CD4-positive, alpha-beta T cell (primary cell): ENCODE results near the gene RPTOR. TPM values are rescaled to one million over a fixed set of nuclear protein-coding genes. Genes with fewer than 3 reads are reported as not detected.

Source experiments
- ATAC-seq: fragments of 200-7000 bp; cut with Tn5 transposase; one replicate; pipeline ENCODE4 v1.10.0; 2022; ENCODE audit warnings: mild to moderate bottlenecking; ENCODE audit not compliant: poor library complexity
- CTCF ChIA-PET: fragments of 350-600 bp; sonication (Branson Sonifier 250); formaldehyde crosslinking; loops from one replicate; lab custom pipeline; 2021; ENCODE audit warnings: antibody characterized with exemption, inconsistent platforms; lab: Charles Lee
- POLR2A ChIA-PET: fragments of 350-600 bp; sonication (Branson Sonifier 250); formaldehyde crosslinking; loops from one replicate; lab custom pipeline; 2021; ENCODE audit warnings: antibody characterized with exemption, inconsistent platforms; lab: Charles Lee
- DNase-seq, 14 experiments: peaks; one replicate each; pipeline ENCODE4 v3.0.0-alpha.2; 2013 to 2020; ENCODE audit warnings: mixed read lengths in 2 of 14
- H3K27ac ChIP-seq, 2 donors: one replicate each; pipeline versions ENCODE4 v1.5.1 to v1.7.0; 2013; ENCODE audit warnings: low read length in 2 of 2, low read depth in 1 of 2, mild to moderate bottlenecking in 1 of 2
- H3K27me3 ChIP-seq, 2 experiments: 1 replicate in 1 of 2; 2 replicates in 1 of 2; pipeline versions ENCODE4 v1.6.1 to v1.7.0; 2013; ENCODE audit warnings: low read length in 2 of 2, control low read depth in 1 of 2, mild to moderate bottlenecking in 1 of 2, moderate library complexity in 1 of 2; ENCODE audit not compliant: insufficient read depth in 2 of 2, control insufficient read depth in 1 of 2
- H3K36me3 ChIP-seq: one replicate; pipeline ENCODE4 v1.6.1; 2013; ENCODE audit warnings: low read length, control low read depth; ENCODE audit not compliant: insufficient read depth
- H3K4me1 ChIP-seq: one replicate; pipeline ENCODE4 v1.6.1; 2013; ENCODE audit warnings: low read length, control low read depth; ENCODE audit not compliant: insufficient read depth
- H3K4me3 ChIP-seq: one replicate; pipeline ENCODE4 v1.5.1; 2013; ENCODE audit warnings: mild to moderate bottlenecking, low read length, moderate library complexity
- H3K9me3 ChIP-seq, 2 experiments: 1 replicate in 1 of 2; 2 replicates in 1 of 2; pipeline versions ENCODE4 v1.6.1 to v1.7.0; 2013; ENCODE audit warnings: low read length in 2 of 2, mild to moderate bottlenecking in 2 of 2, control low read depth in 1 of 2, moderate library complexity in 1 of 2; ENCODE audit not compliant: control insufficient read depth in 1 of 2, insufficient read depth in 1 of 2
- H3K27ac Mint-ChIP-seq: one replicate; pipeline ENCODE4 v1.8.0; 2020; ENCODE audit warnings: mixed read lengths
- H3K27me3 Mint-ChIP-seq: one replicate; pipeline ENCODE4 v1.8.0; 2021; ENCODE audit warnings: mixed read lengths
- H3K36me3 Mint-ChIP-seq: one replicate; pipeline ENCODE4 v1.8.0; 2021; ENCODE audit warnings: low read depth, mixed read lengths
- H3K4me1 Mint-ChIP-seq: one replicate; pipeline ENCODE4 v1.8.0; 2021; ENCODE audit warnings: low read depth, mixed read lengths
- H3K4me3 Mint-ChIP-seq: one replicate; pipeline ENCODE4 v1.8.0; 2020; ENCODE audit warnings: mild to moderate bottlenecking, mixed read lengths
- H3K9me3 Mint-ChIP-seq: one replicate; pipeline ENCODE4 v1.8.0; 2020; ENCODE audit warnings: mixed read lengths
- intact Hi-C, 2 experiments: fragments of 100-400 bp; cut with DNase I in 1 of 2; cut with micrococcal nuclease in 1 of 2; formaldehyde crosslinking; loops; one replicate each; pipeline versions ENCODE4 v1.15.1 to v1.9.0; 2023 to 2025; cut with DNase I, micrococcal nuclease
- total RNA-seq, 174 experiments: library from RNA in 2 of 174; stranded (reverse) in 2 of 174; gene quantifications; one replicate each; pipeline ENCODE4 v1.2.3 and lab custom pipeline; 2021 to 2026
- TF ChIP-seq, protein P1 (sequence below): fragments of 200-600 bp; IDR thresholded peaks from one replicate; pipeline ENCODE4 v1.8.0; 2022; ENCODE audit warnings: antibody characterized with exemption, mild to moderate bottlenecking

The RPTOR gene
- total RNA-seq, 2 experiments from 2014 or later: 45.0 to 47.1 TPM

GRCh38 chr17:80717720-80718083 lies 173.1 kb downstream of the RPTOR start:
- H3K4me1 ChIP-seq: peaks cover 18% of the 10 kb centered on the region
- H3K36me3 Mint-ChIP-seq: peaks cover 10% of the 10 kb centered on the region
- peak overlapping the region; percentile 9 for H3K27ac Mint-ChIP-seq
- no peak overlapping the region for H3K27ac ChIP-seq
- TF ChIP-seq, protein P1, sequence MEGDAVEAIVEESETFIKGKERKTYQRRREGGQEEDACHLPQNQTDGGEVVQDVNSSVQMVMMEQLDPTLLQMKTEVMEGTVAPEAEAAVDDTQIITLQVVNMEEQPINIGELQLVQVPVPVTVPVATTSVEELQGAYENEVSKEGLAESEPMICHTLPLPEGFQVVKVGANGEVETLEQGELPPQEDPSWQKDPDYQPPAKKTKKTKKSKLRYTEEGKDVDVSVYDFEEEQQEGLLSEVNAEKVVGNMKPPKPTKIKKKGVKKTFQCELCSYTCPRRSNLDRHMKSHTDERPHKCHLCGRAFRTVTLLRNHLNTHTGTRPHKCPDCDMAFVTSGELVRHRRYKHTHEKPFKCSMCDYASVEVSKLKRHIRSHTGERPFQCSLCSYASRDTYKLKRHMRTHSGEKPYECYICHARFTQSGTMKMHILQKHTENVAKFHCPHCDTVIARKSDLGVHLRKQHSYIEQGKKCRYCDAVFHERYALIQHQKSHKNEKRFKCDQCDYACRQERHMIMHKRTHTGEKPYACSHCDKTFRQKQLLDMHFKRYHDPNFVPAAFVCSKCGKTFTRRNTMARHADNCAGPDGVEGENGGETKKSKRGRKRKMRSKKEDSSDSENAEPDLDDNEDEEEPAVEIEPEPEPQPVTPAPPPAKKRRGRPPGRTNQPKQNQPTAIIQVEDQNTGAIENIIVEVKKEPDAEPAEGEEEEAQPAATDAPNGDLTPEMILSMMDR: no peak
- DNase-seq (no peak), ATAC-seq (no peak)
- no peaks in the 10 kb centered on the region for H3K27me3 Mint-ChIP-seq
- no peak overlapping the region for H3K4me3 Mint-ChIP-seq
- no peaks in the 10 kb centered on the region for H3K9me3 ChIP-seq
- H3K4me1 Mint-ChIP-seq: peaks cover 56% of the 10 kb centered on the region
- ChIA-PET CTCF (interaction anchor here (0.9 kb wide), 1 partner anchor 143 kb away, joined by 4 read pairs; no protein-coding TSS in a partner anchor), POLR2A (no interaction called here)
- no peaks in the 10 kb centered on the region for H3K27me3 ChIP-seq
- intact Hi-C loops: no loop called here
- H3K9me3 Mint-ChIP-seq: no peaks in the 10 kb centered on the region
- no peak overlapping the region for H3K4me3 ChIP-seq
- H3K36me3 ChIP-seq: no peaks in the 10 kb centered on the region

DNA sequence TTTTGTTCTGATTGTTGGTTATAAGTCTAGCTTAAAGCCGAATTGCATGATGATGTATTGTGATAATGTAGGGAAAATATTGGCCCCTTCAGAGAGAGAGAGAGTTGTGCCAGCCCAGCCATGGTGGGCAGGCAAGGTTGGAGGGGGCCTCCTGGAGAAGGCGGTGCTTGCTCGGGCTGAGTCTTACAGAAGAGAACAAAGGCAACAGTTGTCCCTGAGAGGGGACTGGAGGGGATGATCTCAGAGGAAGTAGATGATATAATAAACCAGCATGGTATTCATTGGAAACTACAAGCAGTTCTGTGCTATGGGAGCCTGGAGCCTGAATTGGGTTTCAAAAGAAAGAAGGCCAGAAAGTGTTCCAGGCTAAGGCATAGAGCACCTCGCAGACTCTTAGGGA lies 173.8 kb downstream of the RPTOR start:
- CTCF ChIA-PET: no interaction called here
- Mint-ChIP-seq H3K9me3 (no peaks in the 10 kb centered on the region), H3K27ac (peak overlapping the region; percentile 9), H3K4me3 (no peak overlapping the region), H3K27me3 (no peaks in the 10 kb centered on the region), H3K36me3 (peaks cover 10% of the 10 kb centered on the region), H3K4me1 (peaks cover 60% of the 10 kb centered on the region)
- TF ChIP-seq, protein P1: no peak
- no peaks in the 10 kb centered on the region for H3K36me3 ChIP-seq
- H3K27me3 ChIP-seq: no peaks in the 10 kb centered on the region
- no peak overlapping the region for H3K4me3 ChIP-seq
- H3K27ac ChIP-seq: no peak overlapping the region
- POLR2A ChIA-PET: no interaction called here
- no peaks in the 10 kb centered on the region for H3K9me3 ChIP-seq
- no peak for ATAC-seq
- intact Hi-C loops: no loop called here
- DNase-seq: no peak
- H3K4me1 ChIP-seq: peaks cover 20% of the 10 kb centered on the region

DNA sequence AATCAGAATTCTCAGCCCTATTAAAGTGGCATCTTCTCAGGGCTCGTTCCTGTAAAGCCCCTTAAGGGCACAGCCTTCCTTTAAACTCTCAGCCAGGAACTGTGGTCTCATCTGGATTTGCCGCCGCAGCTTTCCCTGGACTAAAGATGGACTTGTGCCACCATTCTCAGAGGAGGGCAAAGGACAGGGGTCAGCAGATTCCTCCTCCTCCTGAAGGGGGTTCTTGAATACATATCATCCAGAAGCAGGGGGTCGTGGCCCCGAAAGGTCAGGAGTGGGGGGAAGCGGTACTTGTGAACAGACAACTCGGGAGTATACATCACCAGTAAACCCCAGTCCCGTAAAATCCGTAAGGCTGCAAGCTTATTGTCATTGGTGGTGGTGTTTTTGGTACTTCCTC lies 174.8 kb downstream of the RPTOR start:
- no peak overlapping the region for H3K27ac Mint-ChIP-seq
- H3K9me3 Mint-ChIP-seq: no peaks in the 10 kb centered on the region
- H3K36me3 Mint-ChIP-seq: peaks cover 10% of the 10 kb centered on the region
- H3K4me3 ChIP-seq: no peak overlapping the region
- ATAC-seq: no peak
- DNase-seq: no peak
- H3K27me3 Mint-ChIP-seq: no peaks in the 10 kb centered on the region
- ChIA-PET POLR2A (no interaction called here), CTCF (no interaction called here)
- H3K4me1 ChIP-seq: peaks cover 20% of the 10 kb centered on the region
- H3K4me3 Mint-ChIP-seq: no peak overlapping the region
- intact Hi-C loops: no loop called here
- no peaks in the 10 kb centered on the region for H3K27me3 ChIP-seq
- H3K9me3 ChIP-seq: no peaks in the 10 kb centered on the region
- TF ChIP-seq, protein P1: no peak
- H3K27ac ChIP-seq: no peak overlapping the region
- no peaks in the 10 kb centered on the region for H3K36me3 ChIP-seq
- peaks cover 66% of the 10 kb centered on the region for H3K4me1 Mint-ChIP-seq
